Glutamatergic neuron (in vitro differentiated cells): ENCODE data around the gene STOX2. TPM values are rescaled to one million over a fixed set of nuclear protein-coding genes. Genes with fewer than 3 reads are reported as not detected.
A peak's percentile ranks its signal among the peaks of the same experiment; 100 is the strongest.

Experiments used
- DNase-seq: peaks from one replicate; pipeline ENCODE4 v3.0.0; 2022
- H3K27ac Mint-ChIP-seq: one replicate; pipeline ENCODE4 v1.8.0; 2020; ENCODE audit warnings: mild to moderate bottlenecking, mixed read lengths, inconsistent platforms; ENCODE audit not compliant: unreplicated experiment
- H3K27me3 Mint-ChIP-seq: one replicate; pipeline ENCODE4 v1.8.0; 2020; ENCODE audit warnings: mild to moderate bottlenecking, moderate library complexity, mixed read lengths, inconsistent platforms; ENCODE audit not compliant: unreplicated experiment
- H3K36me3 Mint-ChIP-seq: one replicate; pipeline ENCODE4 v1.8.0; 2020; ENCODE audit warnings: mild to moderate bottlenecking, mixed read lengths, inconsistent platforms; ENCODE audit not compliant: unreplicated experiment
- H3K4me1 Mint-ChIP-seq: one replicate; pipeline ENCODE4 v1.8.0; 2020; ENCODE audit warnings: mild to moderate bottlenecking, low read depth, mixed read lengths, inconsistent platforms; ENCODE audit not compliant: unreplicated experiment
- H3K4me3 Mint-ChIP-seq: one replicate; pipeline ENCODE4 v1.8.0; 2020; ENCODE audit warnings: mild to moderate bottlenecking, mixed read lengths, inconsistent platforms; ENCODE audit not compliant: unreplicated experiment
- H3K9me3 Mint-ChIP-seq: one replicate; pipeline ENCODE4 v1.8.0; 2020; ENCODE audit warnings: mild to moderate bottlenecking, moderate library complexity, mixed read lengths, inconsistent platforms; ENCODE audit not compliant: unreplicated experiment
- total RNA-seq: library from RNA; stranded (reverse); fragmentation: NEBNext Ultra II Directional; extraction: Animal tissue kit (Norgen Biotek cat#: 25700); gene quantifications from one replicate; pipeline ENCODE4 v1.2.1, GENCODE V29; 2021; ENCODE audit not compliant: unreplicated experiment
- TF ChIP-seq, protein P1 (sequence below): fragments of 200-600 bp; sonication (generic); IDR thresholded peaks from one replicate; pipeline ENCODE4 v1.5.0; 2021; ENCODE audit not compliant: partially characterized antibody, unreplicated experiment

Gene STOX2
- total RNA-seq, 1 donor from 2014 or later: 26.7 TPM

- peaks cover 5% of the 10 kb centered on the region for H3K27me3 Mint-ChIP-seq
- no peaks in the 10 kb centered on the region for H3K36me3 Mint-ChIP-seq
- no peak for DNase-seq
- H3K9me3 Mint-ChIP-seq: peaks cover 4% of the 10 kb centered on the region
- TF ChIP-seq, protein P1, sequence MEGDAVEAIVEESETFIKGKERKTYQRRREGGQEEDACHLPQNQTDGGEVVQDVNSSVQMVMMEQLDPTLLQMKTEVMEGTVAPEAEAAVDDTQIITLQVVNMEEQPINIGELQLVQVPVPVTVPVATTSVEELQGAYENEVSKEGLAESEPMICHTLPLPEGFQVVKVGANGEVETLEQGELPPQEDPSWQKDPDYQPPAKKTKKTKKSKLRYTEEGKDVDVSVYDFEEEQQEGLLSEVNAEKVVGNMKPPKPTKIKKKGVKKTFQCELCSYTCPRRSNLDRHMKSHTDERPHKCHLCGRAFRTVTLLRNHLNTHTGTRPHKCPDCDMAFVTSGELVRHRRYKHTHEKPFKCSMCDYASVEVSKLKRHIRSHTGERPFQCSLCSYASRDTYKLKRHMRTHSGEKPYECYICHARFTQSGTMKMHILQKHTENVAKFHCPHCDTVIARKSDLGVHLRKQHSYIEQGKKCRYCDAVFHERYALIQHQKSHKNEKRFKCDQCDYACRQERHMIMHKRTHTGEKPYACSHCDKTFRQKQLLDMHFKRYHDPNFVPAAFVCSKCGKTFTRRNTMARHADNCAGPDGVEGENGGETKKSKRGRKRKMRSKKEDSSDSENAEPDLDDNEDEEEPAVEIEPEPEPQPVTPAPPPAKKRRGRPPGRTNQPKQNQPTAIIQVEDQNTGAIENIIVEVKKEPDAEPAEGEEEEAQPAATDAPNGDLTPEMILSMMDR: no peak
- H3K4me3 Mint-ChIP-seq: no peak overlapping the region
- no peak overlapping the region for H3K27ac Mint-ChIP-seq
- peaks cover 37% of the 10 kb centered on the region for H3K4me1 Mint-ChIP-seq
These were observed 94.3 kb downstream of the STOX2 start for GRCh38 chr4:183999435-183999834.

- peaks cover 4% of the 10 kb centered on the region for H3K9me3 Mint-ChIP-seq
- no peak for DNase-seq
- peaks cover 27% of the 10 kb centered on the region for H3K4me1 Mint-ChIP-seq
- H3K27ac Mint-ChIP-seq: peak overlapping the region; percentile 76
- TF ChIP-seq, protein P1: no peak
- H3K4me3 Mint-ChIP-seq: peak overlapping the region; percentile 44
- H3K36me3 Mint-ChIP-seq: no peaks in the 10 kb centered on the region
- peaks cover 5% of the 10 kb centered on the region for H3K27me3 Mint-ChIP-seq
These were observed 95.6 kb downstream of the STOX2 start for GRCh38 chr4:184000457-184001396.

- DNase-seq: no peak
- peaks cover 7% of the 10 kb centered on the region for H3K27me3 Mint-ChIP-seq
These were observed 98.3 kb downstream of the STOX2 start for GRCh38 chr4:184003433-184003832.

GRCh38 chr4:184007891-184008290 is 102.8 kb downstream of the STOX2 start:
- Mint-ChIP-seq H3K36me3 (peaks cover 41% of the 10 kb centered on the region), H3K9me3 (peaks cover 11% of the 10 kb centered on the region), H3K27me3 (peaks cover 2% of the 10 kb centered on the region), H3K4me3 (no peak overlapping the region), H3K4me1 (no peaks in the 10 kb centered on the region), H3K27ac (no peak overlapping the region)
- no peak for DNase-seq
- TF ChIP-seq, protein P1: no peak

More at GRCh38 chr4:184003433-184003832, 98.3 kb downstream of the STOX2 start:
- no peak overlapping the region for H3K27ac Mint-ChIP-seq
- peaks cover 4% of the 10 kb centered on the region for H3K9me3 Mint-ChIP-seq
- H3K4me1 Mint-ChIP-seq: peaks cover 15% of the 10 kb centered on the region
- TF ChIP-seq, protein P1: no peak
- H3K4me3 Mint-ChIP-seq: no peak overlapping the region
- H3K36me3 Mint-ChIP-seq: peaks cover 8% of the 10 kb centered on the region

DNA sequence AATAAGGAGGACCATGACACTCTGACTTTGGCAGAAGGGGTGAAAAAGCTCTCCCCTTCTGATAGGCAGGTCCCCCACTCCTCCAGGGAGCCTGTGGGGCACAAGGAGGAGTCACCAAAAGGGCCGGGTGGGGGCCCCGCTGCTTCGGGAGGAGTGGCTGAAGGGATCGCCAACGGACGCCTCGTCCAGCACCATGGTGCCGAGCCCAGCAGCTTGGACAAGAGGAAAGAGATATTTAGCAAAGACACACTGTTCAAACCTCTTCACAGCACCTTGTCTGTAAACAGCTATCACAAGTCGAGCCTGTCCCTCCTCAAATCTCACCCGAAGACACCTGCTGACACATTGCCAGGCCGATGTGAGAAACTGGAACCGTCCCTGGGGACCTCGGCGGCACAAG is 105.6 kb downstream of the STOX2 start:
- peaks cover 2% of the 10 kb centered on the region for H3K27me3 Mint-ChIP-seq
- no peak overlapping the region for H3K4me3 Mint-ChIP-seq
- no peaks in the 10 kb centered on the region for H3K4me1 Mint-ChIP-seq
- H3K36me3 Mint-ChIP-seq: peaks cover 41% of the 10 kb centered on the region
- no peak for DNase-seq
- TF ChIP-seq, protein P1: no peak
- H3K9me3 Mint-ChIP-seq: peaks cover 11% of the 10 kb centered on the region
- H3K27ac Mint-ChIP-seq: no peak overlapping the region
